GM12892 (cell line): Measurements from ENCODE around the gene CHRM2.

ENCODE experiments used
- POLR2AphosphoS5 ChIP-seq: IDR thresholded peaks from 2 replicates; pipeline ENCODE4 v1.6.1; 2011; ENCODE audit warnings: low read depth, low read length, control low read depth
- TAF1 ChIP-seq: IDR thresholded peaks from 2 replicates; pipeline ENCODE4 v1.6.1; 2011; ENCODE audit warnings: low read depth, mild to moderate bottlenecking, control low read depth, low read length, borderline replicate concordance

DNA sequence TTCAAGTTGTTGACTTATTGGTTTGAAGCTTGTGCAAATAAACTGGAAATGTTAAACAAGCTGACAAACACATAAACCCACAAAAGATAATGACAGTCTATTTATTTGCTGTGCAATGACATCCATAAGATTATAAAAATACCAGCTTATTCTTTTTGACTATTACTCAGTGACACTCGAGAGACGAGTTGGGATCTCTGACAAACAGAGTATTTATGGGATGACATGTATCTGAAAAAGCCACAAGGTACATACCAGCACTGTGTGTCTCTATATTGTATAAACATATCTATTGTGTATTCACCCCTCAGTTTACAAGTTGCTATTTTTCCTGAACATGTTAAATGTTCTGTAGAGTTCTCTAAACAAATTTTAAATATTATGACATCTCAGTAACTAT is 88.9 kb downstream of the CHRM2 start:
- no peak for TF ChIP-seq POLR2AphosphoS5
- TF ChIP-seq TAF1, result no peak
